Lower leg skin (tissue), 4 donors: ENCODE measurements around the gene MTUS2. TPM values are rescaled to one million over a fixed set of nuclear protein-coding genes. Genes with fewer than 3 reads are reported as not detected.

ENCODE experiments used
- DNase-seq, 2 donors: peaks; one replicate each; pipeline ENCODE4 v3.0.0-alpha.2; 2019; ENCODE audit warnings: low spot score in 2 of 2
- H3K4me3 ChIP-seq: fragments of 200-600 bp; sonication (generic); 2 replicates; pipeline ENCODE4 v1.5.1; 2017; ENCODE audit warnings: mild to moderate bottlenecking, low read depth; ENCODE audit not compliant: poor library complexity, severe bottlenecking
- POLR2A ChIP-seq, 2 donors: fragments of 450-650 bp; IDR thresholded peaks; one replicate each; pipeline ENCODE4 v1.6.1; 2016 to 2017; ENCODE audit warnings: antibody characterized with exemption in 2 of 2, mild to moderate bottlenecking in 1 of 2, moderate library complexity in 1 of 2
- WGBS, 2 donors: methylation state at CpG; one replicate each; pipeline ENCODE4 v1.1.5; 2018; 5-methylcytosine and 5-hydroxymethylcytosine counted together
- intact Hi-C: fragments of 100-400 bp; cut with DNase I; formaldehyde crosslinking; loops from one replicate; pipeline ENCODE4 v1.15.0; 2023; ENCODE audit warnings: low total_unique reads
- total RNA-seq, 4 donors: library from RNA; depleted of rRNA; stranded (reverse); fragments of >200 nt; gene quantifications; one replicate each; pipeline ENCODE4 v1.1.0, GENCODE V29; 2016
- TF ChIP-seq, protein P1 (sequence below), 3 donors: fragments of 450-650 bp; IDR thresholded peaks; one replicate each; pipeline ENCODE4 v1.5.1; 2016; ENCODE audit warnings: antibody characterized with exemption in 3 of 3, mild to moderate bottlenecking in 3 of 3, moderate library complexity in 2 of 3

The MTUS2 gene
- total RNA-seq, 4 donors from 2014 or later: 0.13 to 1.9 TPM; not detected in 2

DNA sequence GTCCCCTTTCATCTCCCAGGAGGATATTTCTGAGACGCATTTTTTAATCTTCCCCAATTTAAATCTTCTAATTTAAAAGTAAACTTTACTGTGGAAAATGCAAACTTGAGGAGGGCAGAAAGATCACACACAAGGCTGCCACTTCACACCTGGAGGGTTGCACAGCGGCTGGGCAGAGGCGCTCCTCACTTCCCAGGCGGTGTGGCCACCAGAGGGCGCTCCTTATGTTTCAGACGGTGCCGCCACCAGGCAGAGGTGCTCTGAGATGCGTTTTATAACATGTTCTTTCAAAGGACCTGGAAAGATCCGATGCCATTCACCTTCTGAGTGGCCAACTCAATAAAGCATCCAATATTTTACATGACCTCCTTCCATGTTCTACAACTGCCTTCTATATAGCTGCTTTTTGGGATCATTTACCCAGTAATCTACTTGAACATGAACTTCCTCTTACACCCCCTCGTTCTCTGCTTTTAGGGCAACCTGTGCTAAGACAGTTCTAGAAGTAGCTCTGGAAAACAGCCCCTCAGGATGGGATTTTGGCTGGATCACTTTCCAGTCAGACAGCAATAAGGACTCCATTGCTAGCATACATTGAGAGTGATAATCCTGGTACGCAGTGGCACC is 14.8 kb upstream of the MTUS2 start:
- no peak overlapping the region for H3K4me3 ChIP-seq
- WGBS, 2 donors: 41 to 52% methylated on average over 11 of the region's 11 CpGs
- TF ChIP-seq, protein P1, sequence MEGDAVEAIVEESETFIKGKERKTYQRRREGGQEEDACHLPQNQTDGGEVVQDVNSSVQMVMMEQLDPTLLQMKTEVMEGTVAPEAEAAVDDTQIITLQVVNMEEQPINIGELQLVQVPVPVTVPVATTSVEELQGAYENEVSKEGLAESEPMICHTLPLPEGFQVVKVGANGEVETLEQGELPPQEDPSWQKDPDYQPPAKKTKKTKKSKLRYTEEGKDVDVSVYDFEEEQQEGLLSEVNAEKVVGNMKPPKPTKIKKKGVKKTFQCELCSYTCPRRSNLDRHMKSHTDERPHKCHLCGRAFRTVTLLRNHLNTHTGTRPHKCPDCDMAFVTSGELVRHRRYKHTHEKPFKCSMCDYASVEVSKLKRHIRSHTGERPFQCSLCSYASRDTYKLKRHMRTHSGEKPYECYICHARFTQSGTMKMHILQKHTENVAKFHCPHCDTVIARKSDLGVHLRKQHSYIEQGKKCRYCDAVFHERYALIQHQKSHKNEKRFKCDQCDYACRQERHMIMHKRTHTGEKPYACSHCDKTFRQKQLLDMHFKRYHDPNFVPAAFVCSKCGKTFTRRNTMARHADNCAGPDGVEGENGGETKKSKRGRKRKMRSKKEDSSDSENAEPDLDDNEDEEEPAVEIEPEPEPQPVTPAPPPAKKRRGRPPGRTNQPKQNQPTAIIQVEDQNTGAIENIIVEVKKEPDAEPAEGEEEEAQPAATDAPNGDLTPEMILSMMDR (IDR thresholded peaks at IDR 0.05): no peak
- no peak for TF ChIP-seq POLR2A (IDR thresholded peaks at IDR 0.05)
- intact Hi-C loops: no loop called here
- no peak for DNase-seq

DNA sequence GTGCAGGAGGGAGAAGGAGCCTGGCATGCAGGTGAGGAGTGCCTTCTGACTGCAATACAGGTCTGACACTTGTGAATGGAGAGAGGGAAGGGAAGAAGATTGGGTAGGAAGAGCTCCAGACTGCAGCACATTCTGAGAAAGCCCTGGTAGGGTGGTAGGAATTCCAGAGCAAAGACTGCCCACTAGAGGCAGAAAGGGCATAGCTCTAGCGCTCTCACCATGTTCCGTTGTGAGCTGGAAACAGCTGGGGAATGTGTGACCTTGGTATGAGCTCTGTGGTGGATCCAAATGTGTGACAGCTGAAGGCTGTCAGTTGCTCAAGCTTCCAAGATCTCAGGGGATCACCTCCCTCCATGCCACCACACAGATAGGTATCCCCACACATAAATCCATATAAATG is 2.9 kb upstream of the MTUS2 start:
- DNase-seq: no peak
- no peak for TF ChIP-seq POLR2A (IDR thresholded peaks at IDR 0.05)
- TF ChIP-seq, protein P1 (IDR thresholded peaks at IDR 0.05): no peak
- intact Hi-C loops: no loop called here
- 87 to 89% methylated on average over 2 of the region's 2 CpGs for WGBS, 2 donors
- no peak overlapping the region for H3K4me3 ChIP-seq

DNA sequence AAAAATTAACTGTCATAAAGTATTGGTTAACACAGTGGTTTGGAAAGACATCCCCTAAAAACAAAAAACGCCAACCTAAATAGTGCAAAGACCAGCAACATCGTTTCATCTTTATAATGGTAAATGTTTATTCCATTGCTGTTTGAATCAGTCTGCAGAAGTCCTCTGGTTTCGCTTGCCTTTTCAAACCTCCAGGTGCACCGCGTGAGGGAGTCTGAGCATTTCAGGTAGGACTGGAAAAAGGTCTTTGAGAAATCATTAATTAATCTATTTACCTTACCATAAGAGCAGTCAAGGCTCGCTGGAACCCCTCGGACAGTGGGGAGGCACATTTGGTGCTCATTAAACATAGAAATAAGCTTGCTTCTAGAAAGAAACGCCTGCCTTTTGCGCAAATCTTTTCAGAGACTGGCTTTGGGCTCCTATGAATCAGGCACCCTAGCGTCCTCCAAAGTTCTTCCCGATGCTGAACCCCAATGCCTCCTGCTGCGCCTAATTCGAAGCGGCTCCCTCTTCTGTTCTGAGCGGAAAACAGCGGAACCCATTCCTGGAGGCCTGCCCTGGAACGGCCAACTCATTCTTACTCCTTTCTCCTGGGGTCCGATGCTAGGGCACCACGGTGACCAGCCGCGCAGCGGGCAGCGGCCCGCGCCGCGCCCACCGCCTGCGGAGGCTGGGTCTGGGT is 951 bp upstream of the MTUS2 start:
- intact Hi-C loops: no loop called here
- WGBS, 2 donors: 7 to 12% methylated on average over 14 to 27 of the region's 29 CpGs

DNA sequence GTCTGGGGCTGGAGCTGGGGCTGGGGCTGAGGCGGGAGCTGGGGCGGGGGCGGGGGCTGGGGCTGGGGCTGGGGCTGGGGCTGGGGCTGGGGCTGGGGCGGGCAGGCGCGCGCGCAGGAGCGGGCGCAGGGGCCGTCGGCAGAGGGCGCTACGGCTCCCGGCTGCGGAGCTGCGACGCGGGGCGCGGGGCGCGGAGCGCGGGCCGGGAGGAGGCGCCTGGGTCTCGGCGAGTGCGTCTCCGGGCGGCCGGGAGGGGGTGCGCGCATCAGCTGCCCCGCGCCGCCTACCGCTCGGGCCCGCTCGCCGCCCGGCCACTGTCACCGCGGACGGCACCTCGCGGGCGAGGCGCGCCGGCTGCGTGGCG is 422 bp upstream of the MTUS2 start:
- no peak for TF ChIP-seq POLR2A (IDR thresholded peaks at IDR 0.05)
- TF ChIP-seq, protein P1 (IDR thresholded peaks at IDR 0.05): no peak
- 1% methylated on average over 15 of the region's 55 CpGs; no CpG with 5 or more reads in 1 of the 2 donors for WGBS, 2 donors
- no peak overlapping the region for H3K4me3 ChIP-seq
- intact Hi-C loops: loop anchor here (10.0 kb wide), 1 partner anchor 545 kb away; no protein-coding TSS in a partner anchor
- no peak for DNase-seq

More for the DNA sequence above, 951 bp upstream of the MTUS2 start:
- no peak for DNase-seq
- no peak overlapping the region for H3K4me3 ChIP-seq
- TF ChIP-seq, protein P1 (IDR thresholded peaks at IDR 0.05): no peak
- TF ChIP-seq POLR2A (IDR thresholded peaks at IDR 0.05): no peak

DNA sequence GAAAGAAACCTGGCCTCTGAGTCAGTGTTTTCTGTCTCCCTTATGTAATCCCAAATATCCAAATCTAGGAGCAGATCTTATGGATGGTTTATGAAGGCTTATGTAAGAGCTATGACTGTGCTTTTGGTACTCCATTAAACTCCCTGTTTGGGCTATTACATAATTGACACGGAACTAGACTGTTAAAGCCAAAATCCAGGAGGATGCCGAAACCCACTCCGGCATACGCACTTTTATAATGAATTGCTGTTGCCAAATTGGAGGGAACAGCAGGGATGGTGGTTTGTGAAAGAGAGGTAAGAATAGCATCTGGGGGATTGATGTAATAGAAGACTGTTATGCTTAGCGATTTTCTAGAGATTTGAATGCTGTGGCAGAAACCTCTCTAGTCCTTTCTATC is 2.0 kb downstream of the MTUS2 start:
- no peak for DNase-seq
- TF ChIP-seq, protein P1 (IDR thresholded peaks at IDR 0.05): no peak
- TF ChIP-seq POLR2A (IDR thresholded peaks at IDR 0.05): no peak
- intact Hi-C loops: loop anchor here (10.0 kb wide), 1 partner anchor 543 kb away; no protein-coding TSS in a partner anchor
- WGBS, 2 donors: 81 to 86% methylated on average over 5 of the region's 5 CpGs
- no peak overlapping the region for H3K4me3 ChIP-seq
